Left lung (tissue), 10 donors: ENCODE measurements around the gene LSG1. TPM values are rescaled to one million over a fixed set of nuclear protein-coding genes. Genes with fewer than 3 reads are reported as not detected.

Source experiments
- ATAC-seq: fragments of 200-7000 bp; cut with Tn5 transposase; one replicate; pipeline ENCODE4 v1.9.1; 2020; ENCODE audit warnings: moderate library complexity
- DNase-seq, 4 donors: peaks; one replicate each; pipeline ENCODE4 v3.0.0-alpha.2; 2013 to 2020
- H3K27ac ChIP-seq, 2 donors: fragments of 200-600 bp; sonication (generic) in 1 of 2; one replicate each; pipeline versions ENCODE4 v1.5.0 to v1.8.0; 2020 to 2021
- H3K27me3 ChIP-seq, 2 donors: fragments of 200-600 bp; sonication (generic) in 1 of 2; one replicate each; pipeline versions ENCODE4 v1.5.0 to v1.8.0; 2020 to 2021
- H3K36me3 ChIP-seq, 2 donors: fragments of 200-600 bp; sonication (generic) in 1 of 2; one replicate each; pipeline versions ENCODE4 v1.5.0 to v1.8.0; 2020 to 2021
- H3K4me1 ChIP-seq, 2 donors: fragments of 200-600 bp; one replicate each; pipeline ENCODE4 v1.8.0; 2021
- H3K4me3 ChIP-seq, 2 donors: fragments of 200-600 bp; sonication (generic) in 1 of 2; one replicate each; pipeline versions ENCODE4 v1.5.0 to v1.8.0; 2020 to 2021; ENCODE audit warnings: mild to moderate bottlenecking in 1 of 2
- H3K9me3 ChIP-seq, 2 donors: fragments of 200-600 bp; sonication (generic) in 1 of 2; one replicate each; pipeline versions ENCODE4 v1.5.0 to v1.8.0; 2020 to 2021
- CTCF ChIP-seq, 2 donors: fragments of 200-600 bp; sonication (generic) in 1 of 2; IDR thresholded peaks; one replicate each; pipeline versions ENCODE4 v1.5.0 to v1.8.0; 2021; ENCODE audit warnings: antibody characterized with exemption in 2 of 2
- intact Hi-C, 2 donors: fragments of 100-400 bp; cut with DNase I; formaldehyde crosslinking; loops; one replicate each; pipeline versions ENCODE4 v1.11.2 to v1.14.2; 2022
- polyA plus RNA-seq, 6 donors: library from polyadenylated mRNA; unstranded; fragments of 120-200 nt; gene quantifications; one replicate each; pipeline ENCODE4 v1.2.1, GENCODE V29; 2013; ENCODE audit not compliant: insufficient read length in 6 of 6
- total RNA-seq, 2 donors: library from RNA; stranded (reverse); fragmentation: NEBNext Ultra II Directional; extraction: Animal tissue kit (Norgen Biotek cat#: 25700); gene quantifications; one replicate each; pipeline ENCODE4 v1.2.1, GENCODE V29; 2021
- donor health status: DM: no; HTN: yes; CAD: no.
- donor health status: DM: no; HTN: no; CAD: no.

Gene LSG1
- total and polyA plus RNA-seq, 8 donors = 18.2 to 74.0 (median 46.9) TPM

GRCh38 chr3:194661946-194662345 is 10.0 kb downstream of the LSG1 start:
- TF ChIP-seq CTCF (IDR thresholded peaks at IDR 0.05) = no peak
- no peaks in the 10 kb centered on the region for H3K27me3 ChIP-seq
- no peak for ATAC-seq
- peaks cover 6 to 25% of the 10 kb centered on the region in 2 donors for H3K4me1 ChIP-seq
- H3K36me3 ChIP-seq = peaks cover 0 to 86% of the 10 kb centered on the region in 2 donors
- DNase-seq = no peak
- H3K27ac ChIP-seq = peak overlapping the region; percentile 31 to 64
- H3K4me3 ChIP-seq = no peak overlapping the region
- H3K9me3 ChIP-seq = no peaks in the 10 kb centered on the region
- intact Hi-C loops = no loop called here

- no peaks in the 10 kb centered on the region for H3K9me3 ChIP-seq
- TF ChIP-seq CTCF (IDR thresholded peaks at IDR 0.05) = no peak
- DNase-seq (peak in 1 of 4 donors; percentile 16), ATAC-seq (peak; percentile 44)
- no peaks in the 10 kb centered on the region for H3K27me3 ChIP-seq
- H3K27ac ChIP-seq = peak overlapping the region; percentile 2 to 64
- peaks cover 0 to 80% of the 10 kb centered on the region in 2 donors for H3K36me3 ChIP-seq
- H3K4me3 ChIP-seq = no peak overlapping the region
- peaks cover 6 to 25% of the 10 kb centered on the region in 2 donors for H3K4me1 ChIP-seq
- intact Hi-C loops = no loop called here
These were observed 10.6 kb downstream of the LSG1 start for GRCh38 chr3:194661374-194661773.

GRCh38 chr3:194659778-194660177 is 12.2 kb downstream of the LSG1 start:
- peaks cover 0 to 75% of the 10 kb centered on the region in 2 donors for H3K36me3 ChIP-seq
- H3K4me1 ChIP-seq = peaks cover 6 to 25% of the 10 kb centered on the region in 2 donors
- no peak for DNase-seq
- H3K4me3 ChIP-seq = no peak overlapping the region
- no peaks in the 10 kb centered on the region for H3K9me3 ChIP-seq
- H3K27me3 ChIP-seq = no peaks in the 10 kb centered on the region
- TF ChIP-seq CTCF (IDR thresholded peaks at IDR 0.05) = no peak
- intact Hi-C loops = no loop called here
- no peak for ATAC-seq
- H3K27ac ChIP-seq = peak overlapping the region in 1 of 2 donors; percentile 64

- H3K4me1 ChIP-seq = peaks cover 6 to 25% of the 10 kb centered on the region in 2 donors
- peak overlapping the region in 1 of 2 donors; percentile 64 for H3K27ac ChIP-seq
- TF ChIP-seq CTCF (IDR thresholded peaks at IDR 0.05) = no peak
- no peak for ATAC-seq
- intact Hi-C loops = no loop called here
- H3K9me3 ChIP-seq = no peaks in the 10 kb centered on the region
- H3K27me3 ChIP-seq = no peaks in the 10 kb centered on the region
- H3K4me3 ChIP-seq = no peak overlapping the region
- peaks cover 0 to 75% of the 10 kb centered on the region in 2 donors for H3K36me3 ChIP-seq
- DNase-seq = no peak
These were observed 13.3 kb downstream of the LSG1 start for GRCh38 chr3:194658477-194659242.

GRCh38 chr3:194657439-194657838 is 14.6 kb downstream of the LSG1 start:
- ATAC-seq (no peak), DNase-seq (no peak)
- H3K4me1 ChIP-seq = peaks cover 6 to 25% of the 10 kb centered on the region in 2 donors
- no peaks in the 10 kb centered on the region for H3K27me3 ChIP-seq
- H3K27ac ChIP-seq = peak overlapping the region in 1 of 2 donors; percentile 64
- no peak overlapping the region for H3K4me3 ChIP-seq
- TF ChIP-seq CTCF (IDR thresholded peaks at IDR 0.05) = no peak
- peaks cover 0 to 78% of the 10 kb centered on the region in 2 donors for H3K36me3 ChIP-seq
- no peaks in the 10 kb centered on the region for H3K9me3 ChIP-seq
- intact Hi-C loops = no loop called here
